HG03354 (cell line): Measurements from ENCODE around the gene MYO16.

Experiments
- ATAC-seq: cut with Tn5 transposase; IDR thresholded peaks from one replicate; pipeline ENCODE4 v1.9.1; 2021; ENCODE audit warnings: mild to moderate bottlenecking; ENCODE audit not compliant: unreplicated experiment, poor library complexity, severe bottlenecking

MYO16 gene

GRCh38 chr13:108786456-108787200 is 157.2 kb downstream of the MYO16 start:
- ATAC-seq: no peak

DNA sequence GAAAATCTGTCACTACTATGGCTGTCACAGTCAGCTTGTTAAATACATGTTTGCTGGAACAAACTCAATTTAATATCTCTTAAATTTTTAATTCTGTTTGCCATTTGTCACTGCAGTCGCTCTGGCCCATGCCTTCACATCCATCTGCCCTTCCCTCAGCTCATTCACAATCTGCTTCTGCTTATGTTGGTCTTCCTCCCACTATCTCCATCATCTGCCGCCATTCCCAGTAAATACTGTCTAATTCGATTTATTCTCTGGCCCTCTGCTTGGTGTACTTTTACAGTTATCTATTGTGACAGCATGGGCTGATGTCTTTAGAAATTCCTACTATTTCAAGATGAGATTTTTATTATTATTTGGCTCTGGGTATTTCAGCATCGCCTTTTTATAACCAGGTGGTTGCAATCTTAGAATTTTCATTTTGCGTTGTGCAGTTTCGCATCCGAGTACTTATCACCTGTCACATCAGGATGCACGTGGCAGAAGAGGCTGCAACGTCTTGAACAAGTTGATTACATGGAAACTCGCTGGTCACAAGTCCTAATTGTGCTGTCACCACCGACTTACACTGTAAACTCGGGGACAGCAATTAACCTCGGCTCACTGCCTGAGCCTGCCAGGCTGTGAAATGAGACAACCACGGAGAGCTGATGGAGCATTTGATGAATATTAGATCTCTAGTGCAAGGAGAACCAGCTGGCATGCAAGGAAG is 158.4 kb downstream of the MYO16 start:
- no peak for ATAC-seq

- ATAC-seq: no peak
Observed at GRCh38 chr13:108789476-108789875, 160.1 kb downstream of the MYO16 start.

DNA sequence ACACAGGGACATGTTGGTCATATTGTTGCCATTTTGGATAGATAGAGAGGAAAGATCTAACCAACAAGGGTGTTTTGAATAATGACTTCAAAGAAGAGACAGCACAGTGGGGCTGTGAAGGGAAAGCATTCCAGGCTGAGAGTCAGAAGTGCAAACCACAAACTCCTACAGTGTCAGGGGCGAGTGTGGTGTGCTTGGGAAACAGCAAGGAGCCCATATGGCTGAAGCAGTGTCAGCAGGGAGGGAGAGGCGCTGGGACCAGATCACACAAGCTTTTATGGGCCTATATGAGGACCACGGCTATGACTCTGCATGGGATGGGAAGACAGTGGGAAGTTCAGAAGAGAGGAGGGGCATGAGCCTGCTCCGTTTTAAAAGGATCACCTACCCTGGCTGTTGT is 166.4 kb downstream of the MYO16 start:
- no peak for ATAC-seq

- ATAC-seq: no peak
Observed at GRCh38 chr13:108797354-108797753, 167.9 kb downstream of the MYO16 start.

DNA sequence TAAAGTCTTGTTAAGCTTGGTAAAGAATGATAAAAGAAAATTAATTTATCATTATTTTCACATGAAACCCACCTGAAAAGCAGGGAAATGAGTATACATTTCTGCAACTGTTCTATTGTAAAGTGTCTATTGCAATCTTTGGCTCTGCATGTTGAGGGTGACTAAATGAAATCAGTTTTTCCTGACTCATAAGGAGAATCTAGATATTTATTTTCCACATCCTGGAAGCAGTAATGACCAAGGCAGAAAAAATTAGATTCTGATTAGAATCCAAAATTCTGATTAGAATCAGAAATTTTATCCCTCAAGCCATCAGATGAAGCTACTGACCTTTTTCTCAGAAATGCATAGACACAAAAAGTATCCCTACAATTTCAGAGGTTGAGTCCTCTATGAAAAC is 178.4 kb downstream of the MYO16 start:
- no peak for ATAC-seq

DNA sequence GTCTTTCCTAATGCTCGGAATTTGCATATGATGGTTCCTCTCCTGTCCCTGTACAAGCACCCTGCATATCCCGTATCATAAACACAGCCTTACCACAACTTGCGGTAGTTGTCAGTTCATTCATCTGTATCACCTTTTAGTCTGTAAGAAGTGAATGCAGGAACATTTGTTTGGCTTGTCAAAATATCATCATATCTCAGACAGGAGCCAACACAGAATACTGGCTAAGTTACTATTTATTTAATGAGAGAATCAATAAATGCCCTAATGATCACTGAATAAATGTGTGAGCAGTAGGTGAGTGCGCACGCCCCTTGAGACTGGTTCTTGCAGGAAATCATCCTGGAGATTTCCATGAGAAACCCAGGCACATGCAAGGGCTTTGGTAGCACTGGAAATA is 182.8 kb downstream of the MYO16 start:
- no peak for ATAC-seq

DNA sequence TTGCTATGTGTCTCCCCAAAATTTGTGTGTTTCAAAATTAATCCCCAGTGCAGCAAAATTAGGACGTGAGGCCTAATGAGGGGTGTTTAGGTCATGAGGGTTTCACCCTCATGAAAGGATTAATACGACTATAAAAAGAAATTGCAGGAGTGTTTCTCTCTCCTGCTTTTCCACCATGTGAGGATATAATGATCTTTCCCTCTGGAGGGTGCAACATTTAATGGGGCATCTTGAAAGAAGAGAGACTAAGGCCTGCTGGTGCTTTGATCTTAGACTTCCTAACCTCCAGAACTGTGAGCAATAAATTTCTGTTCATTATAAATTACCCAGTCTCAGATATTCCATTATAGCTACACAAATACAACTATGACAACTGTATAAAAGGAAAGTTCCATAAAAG is 183.2 kb downstream of the MYO16 start:
- no peak for ATAC-seq

DNA sequence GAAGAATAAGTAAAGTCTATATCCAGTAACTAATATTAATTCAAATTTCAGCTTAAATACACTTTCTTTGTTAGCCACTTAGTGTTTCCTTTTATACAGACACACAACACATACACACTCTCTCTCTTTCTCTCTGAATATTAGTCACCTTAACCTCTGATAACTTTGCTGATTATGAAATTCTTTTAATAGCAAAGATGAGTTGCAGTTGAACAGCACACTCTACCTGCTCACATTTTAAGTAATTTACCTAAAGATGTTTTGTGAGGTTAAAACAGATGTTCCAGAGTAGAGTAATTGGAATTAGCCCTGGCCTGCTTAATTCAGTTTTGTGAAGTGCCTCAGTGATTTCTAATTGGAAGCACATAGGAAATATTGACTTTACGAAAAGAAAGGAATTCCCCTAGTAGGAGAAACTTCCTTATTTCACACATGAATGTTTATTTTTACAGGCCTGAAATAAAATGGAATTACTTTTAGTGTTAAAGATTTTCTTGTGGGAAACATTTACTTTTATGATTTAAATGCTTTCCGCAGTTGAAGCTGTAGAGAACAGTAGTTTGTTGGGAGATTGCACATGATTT is 184.3 kb downstream of the MYO16 start:
- ATAC-seq: no peak

DNA sequence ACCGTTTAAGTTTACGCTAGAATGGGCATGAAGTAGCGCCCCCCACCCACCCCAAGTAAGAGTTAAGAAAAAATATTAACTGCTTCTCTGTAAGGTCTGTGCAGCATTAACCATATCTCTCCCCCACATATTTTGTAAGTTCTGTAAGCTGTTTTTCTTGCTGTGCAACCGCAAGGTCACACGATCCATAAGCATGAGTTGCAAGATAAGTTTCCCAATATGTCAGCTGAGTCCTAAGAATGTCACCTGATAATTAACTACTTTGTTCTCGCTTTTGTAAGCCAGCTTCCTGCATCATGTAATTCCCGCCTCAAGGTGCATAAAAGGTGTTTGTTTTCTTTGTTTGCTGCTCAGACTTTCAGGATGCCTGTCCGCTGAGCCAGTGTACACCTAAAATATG is 187.0 kb downstream of the MYO16 start:
- no peak for ATAC-seq

DNA sequence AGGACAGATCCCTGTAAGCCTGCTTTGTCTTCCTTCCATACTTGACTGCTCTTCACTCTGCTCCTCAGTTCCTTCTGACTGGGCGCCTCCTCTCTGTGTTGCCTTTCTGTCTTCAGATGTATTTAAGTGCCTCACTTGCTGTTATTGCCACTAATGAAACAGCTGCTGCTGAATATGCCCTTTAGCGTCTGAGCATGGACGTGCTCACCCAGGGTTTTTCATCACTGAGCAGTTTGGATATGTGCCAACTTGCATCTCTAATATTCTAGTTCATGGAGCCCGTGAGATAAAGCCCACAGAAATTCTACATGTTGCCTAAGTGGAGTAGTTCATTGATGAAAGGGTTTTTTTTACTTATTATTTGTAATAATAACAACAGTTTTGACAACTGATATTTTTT is 198.2 kb downstream of the MYO16 start:
- ATAC-seq: no peak

GRCh38 chr13:108828086-108828815 is 198.8 kb downstream of the MYO16 start:
- no peak for ATAC-seq

- no peak for ATAC-seq
Observed at GRCh38 chr13:108830916-108831315, 201.5 kb downstream of the MYO16 start.

DNA sequence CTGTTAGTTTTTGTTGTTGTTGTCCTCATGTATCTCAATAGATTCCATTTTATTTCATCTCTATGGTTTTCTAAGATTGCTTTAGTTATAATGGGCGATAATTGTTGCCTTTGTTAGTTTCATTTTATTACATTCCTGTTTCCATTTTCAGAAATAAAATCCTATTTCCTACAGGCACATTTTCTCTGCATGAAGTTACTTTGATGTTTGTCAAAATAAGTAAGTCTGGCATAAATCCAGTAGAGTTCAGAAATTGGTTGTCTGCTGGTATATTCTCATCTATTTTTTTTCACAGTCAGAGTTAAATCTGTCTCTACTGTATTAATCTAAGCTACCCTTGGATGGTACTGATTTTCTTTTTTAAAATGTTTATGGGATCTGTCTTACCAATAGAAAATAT is 204.1 kb downstream of the MYO16 start:
- no peak for ATAC-seq

DNA sequence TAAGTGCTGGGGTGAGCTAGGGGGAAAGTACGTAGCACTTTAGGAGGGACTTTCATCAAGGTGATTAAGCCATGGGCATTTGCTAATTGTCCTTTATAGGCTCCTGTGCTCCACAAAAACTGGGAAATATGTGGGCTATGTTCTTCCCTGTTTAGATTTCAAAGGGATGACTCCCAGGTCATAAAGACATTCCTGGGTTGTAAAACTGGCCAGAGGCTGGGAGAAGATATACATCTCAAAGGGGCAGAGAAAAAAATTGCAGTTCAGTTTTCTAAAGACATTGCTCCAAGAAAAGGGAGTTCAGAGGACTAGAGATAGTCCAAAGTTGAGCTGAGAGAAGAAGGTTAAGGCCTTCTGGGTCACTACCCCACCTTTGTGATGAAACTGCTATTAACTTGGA is 204.8 kb downstream of the MYO16 start:
- no peak for ATAC-seq

GRCh38 chr13:108835083-108835482 is 205.7 kb downstream of the MYO16 start:
- ATAC-seq: no peak

- no peak for ATAC-seq
Observed at GRCh38 chr13:108850691-108851090, 221.3 kb downstream of the MYO16 start.

DNA sequence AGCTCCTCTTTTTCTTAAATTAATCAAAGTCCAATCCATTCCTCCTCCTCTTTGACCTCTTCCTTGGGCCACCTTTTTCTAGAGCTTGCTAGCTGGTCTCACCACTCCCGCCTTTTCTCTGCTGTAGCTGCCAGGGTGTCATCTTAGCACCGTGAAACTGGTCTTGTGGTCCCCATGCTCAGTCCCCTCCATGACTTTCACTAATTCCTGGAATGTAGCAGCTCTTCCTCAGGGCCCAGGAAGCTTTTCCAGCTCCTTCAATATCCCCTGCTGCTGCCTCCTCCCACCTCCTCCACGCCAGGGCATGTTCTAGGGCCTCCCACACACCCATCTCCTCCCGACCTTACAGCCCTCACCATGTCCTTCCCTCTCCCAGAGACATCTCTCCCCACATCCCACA is 222.2 kb downstream of the MYO16 start:
- ATAC-seq: no peak

DNA sequence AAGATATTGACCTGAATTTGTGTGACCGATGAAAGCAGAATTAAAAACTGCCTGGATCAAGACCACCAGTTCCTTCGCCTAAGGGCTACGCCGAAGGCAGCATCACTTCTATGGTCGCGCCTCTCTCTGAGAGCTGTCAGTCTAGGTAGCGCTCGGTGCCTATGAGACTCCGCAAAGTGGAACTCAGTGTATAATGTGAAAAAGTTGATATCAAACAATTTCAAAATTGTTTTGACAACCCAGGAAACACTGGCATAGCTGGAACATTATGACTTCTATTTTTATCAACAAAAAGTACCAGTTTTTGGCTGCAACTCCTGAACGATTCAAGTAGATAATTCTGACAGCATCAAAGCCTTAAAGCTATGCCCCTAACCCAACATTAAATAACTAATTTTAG is 223.6 kb downstream of the MYO16 start:
- ATAC-seq: no peak

DNA sequence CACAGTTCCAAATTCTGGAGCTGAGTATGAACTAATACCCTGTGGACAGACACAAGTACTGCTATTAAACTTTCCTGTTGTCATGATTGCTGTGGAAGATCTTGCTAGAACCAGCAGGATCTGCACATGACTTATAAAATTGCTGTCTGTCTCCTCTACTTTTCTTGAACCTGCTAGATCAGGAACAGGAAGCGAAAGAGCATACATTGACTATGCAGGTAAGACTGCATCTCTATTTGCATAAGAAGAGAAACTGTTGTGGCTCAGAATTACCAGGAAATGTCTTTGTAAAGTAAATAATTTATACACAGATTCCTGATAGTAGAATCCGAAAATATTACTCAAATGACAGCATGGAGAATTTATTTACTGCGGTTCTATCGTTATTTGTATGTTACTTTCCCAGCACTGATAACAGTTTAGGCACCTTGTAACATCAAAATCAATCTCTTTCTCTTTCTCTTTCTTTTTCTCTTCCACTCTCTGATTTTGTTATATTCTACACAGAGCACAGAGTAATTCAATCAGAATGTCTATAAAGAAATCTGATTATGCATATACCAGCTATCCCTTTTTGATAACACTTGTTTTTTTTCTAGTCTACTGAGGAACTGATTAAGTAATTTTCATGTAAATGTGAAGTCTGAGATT is 226.5 kb downstream of the MYO16 start:
- ATAC-seq: peak; percentile 93
